Pons (tissue), 1 donor: ENCODE results near the gene P2RX4.
"Not testable (repeated sequence)": the region's sequence is repeated elsewhere in the genome, so short reads cannot be mapped to it uniquely, and the experiment has no call there.

ENCODE experiments used
- DNase-seq: peaks from one replicate; pipeline ENCODE4 v3.0.0-alpha.2; 2016; ENCODE audit warnings: low spot score

P2RX4 gene

DNA sequence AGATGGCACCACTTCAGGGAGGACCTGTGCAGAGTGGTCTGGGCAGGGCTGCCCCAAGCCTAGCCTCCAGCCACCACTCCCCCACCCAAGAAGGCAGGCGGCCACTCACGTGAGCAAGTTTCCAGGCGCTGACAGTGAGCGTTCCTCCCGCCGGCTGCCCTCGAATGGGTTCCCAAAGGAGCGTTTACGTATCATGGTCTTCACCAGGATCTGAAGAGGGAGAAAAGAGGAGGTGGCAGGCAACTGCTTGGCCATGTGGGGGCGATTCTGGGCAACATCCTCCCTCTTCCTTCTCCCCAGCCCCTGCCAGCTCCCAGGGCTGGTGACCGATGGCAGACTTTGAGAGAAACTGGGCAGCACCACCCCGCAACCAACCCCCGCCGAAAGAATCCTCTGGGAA is 35.1 kb downstream of the P2RX4 start:
- DNase-seq: no peak

DNA sequence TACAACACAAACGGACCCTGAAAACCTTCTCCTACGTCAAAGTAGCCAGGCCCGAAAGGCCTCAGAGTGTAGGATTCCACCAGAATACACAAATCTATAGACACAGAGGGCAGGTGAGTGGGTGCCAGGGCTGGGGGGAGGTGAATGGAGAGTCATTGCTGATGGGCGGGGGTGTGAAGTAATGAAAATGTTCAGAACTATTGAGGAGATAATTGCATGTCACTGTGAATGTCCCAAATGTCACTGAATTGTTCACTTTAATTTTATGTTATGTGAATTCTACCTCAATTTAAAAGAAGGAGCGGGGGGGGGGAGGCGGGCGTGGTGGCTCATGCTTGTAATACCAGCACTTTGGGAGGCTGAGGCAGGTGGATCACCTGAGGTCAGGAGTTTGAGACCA is 36.0 kb downstream of the P2RX4 start:
- DNase-seq: no peak

DNA sequence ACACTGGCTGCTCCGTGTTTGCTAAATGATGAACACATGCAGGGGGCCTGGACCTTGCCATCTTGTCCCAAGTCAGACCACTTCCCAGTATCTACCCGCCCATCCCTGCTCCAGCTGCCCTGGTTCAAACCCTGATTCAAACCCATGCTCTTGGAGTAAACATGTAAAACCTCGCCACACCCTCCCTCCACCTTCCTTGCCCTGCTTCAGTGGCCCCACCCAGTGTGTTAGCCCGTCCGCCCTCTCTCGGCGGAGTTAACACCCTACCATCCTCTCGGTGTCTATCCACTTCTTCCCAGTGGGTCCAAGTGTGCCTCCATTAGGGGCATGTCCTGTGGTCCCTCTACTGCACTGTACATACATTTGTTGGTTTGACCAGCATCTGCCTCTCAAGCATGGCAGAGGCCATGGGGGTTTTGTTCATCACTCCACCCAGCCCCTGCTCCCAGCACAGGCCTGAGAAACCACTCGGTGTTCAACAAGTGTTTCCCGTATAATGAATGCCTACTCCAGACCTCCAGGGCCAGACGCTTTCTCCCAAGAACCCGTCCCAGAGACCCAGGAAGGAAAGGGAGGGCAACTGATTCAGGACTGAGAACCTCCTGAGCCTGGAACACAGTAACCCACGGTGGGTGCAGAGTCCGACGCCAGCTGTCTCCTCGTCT is 37.1 kb downstream of the P2RX4 start:
- no peak for DNase-seq

DNA sequence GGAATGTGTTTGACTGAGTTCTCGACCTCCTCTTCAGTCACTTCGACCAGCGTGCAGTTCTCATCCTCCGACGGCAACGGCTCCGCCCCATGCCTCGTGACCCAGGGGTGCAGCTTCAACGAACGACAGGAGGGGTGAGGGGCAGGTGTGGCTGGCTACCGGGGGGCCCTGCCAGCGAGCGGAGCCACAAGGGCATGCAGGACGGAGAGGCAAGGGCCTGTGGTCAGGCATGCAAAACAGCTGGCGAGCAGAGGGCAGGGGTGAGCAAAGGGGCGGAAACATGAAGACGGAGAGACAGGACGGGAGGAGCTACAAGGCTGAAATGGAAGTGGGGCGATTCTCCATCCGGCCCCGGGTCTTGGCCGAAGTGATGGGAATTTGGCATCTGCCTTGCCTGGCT is 38.7 kb downstream of the P2RX4 start:
- no peak for DNase-seq

DNA sequence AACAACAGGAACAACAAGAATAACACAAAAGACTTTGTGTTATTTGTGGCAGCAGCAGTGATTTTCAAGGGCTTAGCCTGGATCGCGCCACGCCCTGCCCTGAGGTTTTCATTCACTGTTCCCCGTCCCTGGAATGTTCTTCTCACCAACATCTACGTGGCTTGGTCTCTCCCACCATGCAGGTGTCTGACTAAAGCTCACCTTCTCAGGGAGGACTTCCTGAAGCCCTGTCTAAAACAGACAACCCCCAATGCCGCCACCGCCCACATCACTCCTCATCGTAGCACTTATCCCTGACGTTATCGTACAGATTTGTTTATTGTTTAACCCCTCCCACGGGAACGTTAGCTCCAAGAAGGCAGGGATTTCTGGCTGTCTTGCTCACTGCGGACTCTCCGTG is 40.4 kb downstream of the P2RX4 start:
- no peak for DNase-seq

DNA sequence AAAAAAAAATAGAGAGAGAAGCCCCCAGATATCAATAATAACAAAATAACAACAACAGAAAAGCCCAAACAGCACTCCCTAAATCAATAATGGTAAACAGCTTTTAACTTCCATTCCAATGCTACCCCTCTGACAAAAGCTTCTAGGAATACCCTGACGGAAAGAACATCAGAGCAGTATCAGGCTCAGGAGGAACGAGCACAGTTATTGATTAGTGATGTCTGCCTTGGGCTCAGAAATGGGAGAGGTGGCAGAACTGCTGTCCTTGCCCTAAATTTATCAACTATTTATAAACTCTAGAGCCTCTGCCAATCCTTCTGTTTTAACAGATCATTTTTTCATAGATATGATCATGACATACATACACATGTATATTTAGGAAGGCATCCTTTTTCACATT is 41.9 kb downstream of the P2RX4 start:
- DNase-seq: no peak

DNA sequence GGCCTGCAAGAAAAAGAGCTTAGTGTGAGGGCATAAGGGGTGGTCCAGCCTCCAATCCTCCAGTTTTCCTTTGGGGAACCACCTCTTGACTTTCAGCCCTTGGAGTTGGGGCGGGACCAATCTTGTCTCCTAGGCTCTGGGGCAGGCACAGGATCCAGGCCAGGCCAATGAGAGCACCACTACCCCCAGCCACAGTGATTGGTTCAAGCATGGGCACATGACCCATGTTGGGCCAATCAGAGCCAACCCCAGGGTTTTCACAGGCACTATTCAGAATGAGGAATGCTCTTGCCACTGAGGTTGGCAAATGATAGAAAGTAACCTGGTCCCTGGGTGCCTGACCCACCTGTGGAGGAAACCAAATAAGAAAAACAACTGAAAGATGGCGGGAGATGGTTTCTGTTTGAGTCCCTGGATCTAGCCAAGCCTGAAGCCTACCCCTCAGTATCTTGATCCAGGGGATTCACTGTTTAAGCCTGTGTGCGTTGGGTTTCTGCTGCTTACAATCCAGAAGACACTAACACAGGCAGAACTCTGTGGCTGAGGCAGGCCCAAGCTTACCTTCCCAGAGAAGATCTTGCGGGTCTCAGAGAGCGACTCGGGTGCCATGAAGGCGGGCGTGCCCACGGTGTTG is 42.9 kb downstream of the P2RX4 start:
- no peak for DNase-seq

DNA sequence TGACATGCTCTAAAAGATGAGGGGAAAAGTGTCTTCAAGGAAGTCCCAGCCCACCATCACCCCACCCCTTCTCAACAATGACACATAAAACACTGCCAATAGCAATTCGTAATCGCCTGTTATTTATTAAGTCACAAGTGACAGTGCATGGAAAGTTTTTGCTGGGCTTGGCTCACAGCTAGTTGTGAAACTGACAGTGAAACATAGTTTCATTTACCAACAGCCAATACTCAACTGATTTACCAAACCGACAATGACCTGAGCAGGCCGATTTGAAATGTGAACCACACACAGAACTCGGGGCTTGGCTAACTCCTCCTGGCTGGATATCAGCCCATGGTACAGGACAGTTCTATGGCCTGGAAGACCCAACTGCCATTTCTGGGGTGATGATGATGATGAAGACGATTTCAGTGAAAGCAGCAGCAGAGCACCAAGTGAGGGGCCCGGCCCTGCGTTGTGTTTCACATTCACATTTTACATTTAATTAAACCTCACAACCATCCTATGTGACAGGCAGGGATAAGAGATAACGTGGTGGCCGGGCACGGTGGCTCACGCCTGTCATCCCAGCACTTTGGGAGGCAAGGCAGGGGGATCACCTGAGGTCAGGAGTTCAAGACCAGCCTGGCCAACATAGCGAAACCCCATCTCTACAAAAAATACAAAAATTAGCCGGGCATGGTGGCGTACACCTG is 43.9 kb downstream of the P2RX4 start:
- no peak for DNase-seq

DNA sequence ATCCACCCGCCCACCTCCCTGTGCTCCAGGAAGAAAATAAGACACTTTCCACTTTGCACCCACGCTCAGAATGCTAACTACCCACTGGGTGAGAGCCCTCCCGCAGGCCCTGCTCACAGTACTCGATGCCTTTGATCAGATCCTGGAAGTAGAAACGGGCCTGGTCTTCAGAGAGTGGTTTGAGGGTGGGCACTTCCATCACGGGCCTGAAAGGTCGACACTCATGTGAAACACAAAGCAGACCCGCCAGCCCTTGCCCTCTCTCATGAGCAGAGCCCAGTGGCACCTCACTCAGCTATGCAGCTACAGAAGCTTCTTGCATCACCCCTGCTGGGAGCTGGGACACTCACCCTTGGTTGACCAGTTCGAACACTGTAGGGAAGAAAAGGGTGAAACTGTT is 45.5 kb downstream of the P2RX4 start:
- no peak for DNase-seq

DNA sequence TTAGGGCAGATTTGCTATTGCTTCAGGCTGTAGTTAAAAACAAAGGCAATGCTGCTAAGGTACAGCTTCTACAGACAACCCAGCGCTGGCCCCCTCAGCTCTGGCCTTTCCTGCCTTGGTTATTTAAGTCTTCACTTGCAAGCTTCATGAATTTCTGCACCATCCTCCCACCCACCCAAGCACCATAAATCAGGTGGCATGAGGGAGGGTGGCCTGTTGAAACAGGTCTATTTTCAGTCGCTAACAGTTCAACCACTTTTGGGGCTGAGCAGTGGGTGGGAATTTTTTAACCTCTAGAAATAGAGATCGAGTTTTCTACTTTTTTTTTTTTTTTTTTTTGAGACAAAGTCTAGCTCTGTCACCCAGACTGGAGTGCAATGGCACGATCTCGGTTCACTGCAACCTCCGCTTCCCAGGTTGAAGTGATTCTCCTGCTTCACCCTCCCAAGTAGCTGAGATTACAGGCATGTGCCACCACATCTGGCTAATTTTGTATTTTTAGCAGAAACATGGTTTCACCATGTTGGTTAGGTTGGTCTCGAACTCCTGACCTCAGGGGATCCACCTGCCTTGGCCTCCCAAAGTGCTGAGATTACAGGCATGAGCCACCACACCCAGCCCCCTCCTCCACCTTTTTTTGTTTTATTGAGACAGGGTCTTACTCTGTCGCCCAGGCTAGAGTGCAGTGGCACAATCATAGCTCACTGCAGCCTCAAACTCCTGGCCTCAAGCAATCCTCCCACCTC is 47.9 kb downstream of the P2RX4 start:
- not testable (repeated sequence) for DNase-seq

DNA sequence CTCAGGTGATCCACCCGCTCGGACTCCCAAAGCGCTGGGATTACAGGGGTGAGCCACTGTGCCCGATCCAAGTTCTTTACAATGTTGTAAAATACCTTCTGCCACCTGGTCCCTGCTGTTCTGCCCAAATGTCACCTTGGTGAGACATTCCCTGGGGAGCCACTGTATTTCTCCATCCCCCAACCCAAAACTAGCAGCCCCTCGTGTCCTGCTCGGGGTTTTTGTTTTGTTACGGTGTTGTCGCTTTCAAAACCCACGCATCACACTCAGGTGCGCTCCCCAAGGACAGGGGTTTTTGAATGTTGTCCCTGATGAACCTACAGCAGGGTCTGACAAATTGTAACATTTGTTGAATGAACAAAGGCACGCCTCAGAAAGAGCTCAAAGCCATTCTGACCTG is 49.1 kb downstream of the P2RX4 start:
- no peak for DNase-seq

DNA sequence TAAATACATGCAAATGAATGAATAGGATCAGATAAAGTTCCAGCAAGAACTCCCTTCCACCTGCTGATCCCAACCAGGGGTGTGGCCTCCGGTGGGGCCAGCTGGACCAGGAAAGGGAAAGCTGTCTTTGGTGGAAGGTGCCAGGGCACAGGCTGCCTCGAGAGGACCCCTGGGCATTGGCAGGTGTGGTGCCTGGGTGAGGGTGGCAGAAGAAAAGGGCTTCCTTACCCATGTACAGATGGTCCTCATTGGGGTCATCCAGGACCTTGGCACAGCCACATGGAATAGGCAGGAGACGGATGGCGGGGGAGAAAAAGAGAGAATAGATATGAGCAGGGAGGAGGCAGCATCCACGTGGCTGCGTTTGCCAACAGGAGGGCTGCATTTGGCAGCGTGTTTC is 50.2 kb downstream of the P2RX4 start:
- no peak for DNase-seq

DNA sequence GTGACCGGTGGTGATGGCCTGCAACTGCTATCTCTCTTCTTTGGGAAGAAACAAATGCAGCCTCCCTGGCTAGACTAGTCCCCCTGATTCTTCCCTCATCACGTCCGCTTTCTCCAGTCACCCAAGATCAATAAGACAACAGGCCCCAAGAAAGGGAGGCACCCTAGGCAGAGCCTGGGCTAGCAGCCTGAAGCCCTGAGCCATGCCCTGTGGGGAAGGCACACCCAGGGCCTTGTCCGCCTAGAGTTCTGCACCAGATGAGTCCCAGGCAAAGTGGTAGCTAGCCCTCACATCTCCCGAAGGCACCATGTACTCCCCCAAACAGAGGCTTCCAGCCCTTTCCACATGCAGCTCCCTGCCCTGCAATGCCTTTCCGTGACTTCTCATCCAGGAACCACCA is 51.5 kb downstream of the P2RX4 start:
- DNase-seq: no peak

DNA sequence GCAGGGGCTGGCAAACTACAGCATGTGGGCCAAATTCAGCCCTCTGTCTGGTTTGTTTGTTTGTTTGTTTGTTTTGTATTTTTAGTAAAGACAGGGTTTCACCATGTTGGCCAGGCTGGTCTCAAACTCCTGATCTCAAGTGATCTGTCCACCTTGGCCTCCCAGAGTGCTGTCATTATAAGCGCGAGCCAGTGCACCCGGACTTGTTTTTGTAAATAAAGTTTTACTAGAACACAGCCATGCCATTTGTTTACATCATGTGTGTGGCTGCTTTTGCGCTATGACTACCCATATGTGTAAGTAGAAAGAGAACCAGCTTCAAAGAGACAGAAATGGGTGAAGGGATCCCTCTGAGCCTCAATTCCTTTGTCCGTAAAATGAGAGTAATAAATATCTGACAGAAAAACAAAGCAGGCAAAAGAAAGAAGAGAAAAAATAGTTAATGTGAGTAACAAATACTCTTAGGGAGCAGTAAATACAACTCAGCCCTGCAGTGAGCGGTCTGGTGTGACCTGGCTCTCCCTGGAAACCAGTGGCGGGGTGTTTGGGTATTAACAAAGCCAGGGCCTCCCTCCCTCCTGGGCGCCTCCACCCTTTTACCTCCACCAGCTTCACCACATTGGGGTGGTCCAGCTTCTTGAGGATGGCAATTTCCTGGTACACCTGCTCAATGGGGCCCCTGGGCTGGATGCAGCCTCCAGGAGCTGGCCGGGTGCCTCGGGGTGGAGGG is 53.4 kb downstream of the P2RX4 start:
- DNase-seq: no peak

DNA sequence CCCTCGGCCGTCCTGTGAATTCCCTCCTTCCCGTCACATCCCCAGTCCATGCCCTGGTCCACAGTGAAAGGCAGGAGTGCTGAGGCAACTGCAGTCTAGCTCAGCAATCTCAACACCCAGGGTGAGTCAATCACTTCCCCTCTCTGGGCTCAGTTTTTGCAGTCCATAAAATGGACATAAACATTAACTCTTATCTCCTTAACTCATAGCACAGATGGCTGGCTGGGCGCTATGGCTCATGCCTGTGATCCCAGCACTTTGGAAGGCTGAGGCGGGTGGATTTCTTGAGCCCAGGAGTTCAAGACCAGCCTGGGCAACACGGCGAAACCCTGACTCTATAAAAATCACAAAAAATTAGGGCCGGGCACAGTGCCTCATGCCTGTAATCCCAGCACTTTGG is 54.2 kb downstream of the P2RX4 start:
- DNase-seq: no peak

DNA sequence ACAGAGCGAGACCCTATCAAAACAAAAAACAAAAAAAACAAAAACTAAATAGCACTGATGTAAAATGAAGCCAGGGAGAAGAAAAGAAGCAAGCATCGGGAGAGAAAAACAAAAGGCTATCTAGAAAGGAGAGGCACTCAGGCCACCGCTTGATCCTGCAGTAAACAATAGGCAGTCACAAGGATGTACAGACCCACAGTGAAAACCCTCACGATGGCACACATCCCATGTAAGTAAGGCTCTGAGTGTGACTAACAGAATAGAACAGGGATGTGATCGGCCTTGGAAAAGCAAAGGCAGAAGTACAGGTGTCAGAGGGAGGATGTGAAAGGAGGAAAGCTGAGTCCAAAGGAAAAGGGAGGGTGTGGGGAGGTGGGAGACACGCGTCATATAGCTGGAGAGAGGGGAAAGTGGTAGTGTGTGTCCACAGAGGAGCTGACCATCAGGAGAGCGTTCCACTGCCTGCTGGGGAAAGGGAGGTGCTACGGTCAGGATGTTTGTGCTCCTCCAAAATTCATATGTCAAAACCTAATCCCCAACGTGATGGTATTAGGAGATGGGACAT is 55.1 kb downstream of the P2RX4 start:
- peak; percentile 75 for DNase-seq

DNA sequence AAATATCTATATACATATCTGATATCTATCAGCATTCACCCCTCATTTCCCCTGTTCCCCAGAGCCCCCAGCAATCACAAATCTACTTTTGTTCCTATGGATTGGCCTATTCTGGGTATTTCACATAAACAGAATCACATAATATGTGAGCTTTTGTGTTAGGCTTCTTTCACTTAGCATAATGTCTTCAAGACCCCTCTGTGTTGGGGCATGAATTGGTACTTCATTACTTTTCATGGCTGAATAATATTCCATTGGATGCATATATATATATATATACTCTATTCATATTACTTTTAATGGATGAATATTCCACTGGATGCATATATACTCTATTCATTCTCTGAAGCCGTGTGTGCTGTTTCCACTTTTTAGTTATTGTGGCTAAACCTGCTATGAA is 57.9 kb downstream of the P2RX4 start:
- no peak for DNase-seq

DNA sequence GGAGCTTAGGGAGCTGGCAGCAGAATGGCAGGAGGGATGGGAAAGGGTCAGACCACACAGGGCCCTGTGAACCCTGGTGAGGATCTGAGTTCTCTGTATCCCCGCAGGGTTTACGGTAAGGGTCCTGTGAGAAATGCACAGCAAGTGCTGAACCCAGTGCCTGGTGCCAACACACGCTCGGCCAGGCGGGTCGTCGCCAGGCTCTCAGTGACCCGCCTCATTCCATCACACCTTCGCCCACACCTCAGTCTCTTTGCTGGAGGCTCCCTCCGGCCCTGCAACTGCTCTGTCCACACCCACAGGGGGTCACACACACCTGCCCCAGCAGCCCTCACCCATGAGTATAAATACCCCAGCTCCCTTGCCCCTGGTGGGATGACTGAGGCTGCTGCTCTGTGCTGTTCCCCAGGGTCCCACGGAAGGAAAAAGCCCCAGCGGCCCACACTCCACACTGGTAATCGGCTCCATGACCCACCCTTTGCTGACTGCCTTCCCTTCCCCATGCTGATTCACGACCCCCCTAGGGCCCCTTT is 63.5 kb downstream of the P2RX4 start:
- no peak for DNase-seq

DNA sequence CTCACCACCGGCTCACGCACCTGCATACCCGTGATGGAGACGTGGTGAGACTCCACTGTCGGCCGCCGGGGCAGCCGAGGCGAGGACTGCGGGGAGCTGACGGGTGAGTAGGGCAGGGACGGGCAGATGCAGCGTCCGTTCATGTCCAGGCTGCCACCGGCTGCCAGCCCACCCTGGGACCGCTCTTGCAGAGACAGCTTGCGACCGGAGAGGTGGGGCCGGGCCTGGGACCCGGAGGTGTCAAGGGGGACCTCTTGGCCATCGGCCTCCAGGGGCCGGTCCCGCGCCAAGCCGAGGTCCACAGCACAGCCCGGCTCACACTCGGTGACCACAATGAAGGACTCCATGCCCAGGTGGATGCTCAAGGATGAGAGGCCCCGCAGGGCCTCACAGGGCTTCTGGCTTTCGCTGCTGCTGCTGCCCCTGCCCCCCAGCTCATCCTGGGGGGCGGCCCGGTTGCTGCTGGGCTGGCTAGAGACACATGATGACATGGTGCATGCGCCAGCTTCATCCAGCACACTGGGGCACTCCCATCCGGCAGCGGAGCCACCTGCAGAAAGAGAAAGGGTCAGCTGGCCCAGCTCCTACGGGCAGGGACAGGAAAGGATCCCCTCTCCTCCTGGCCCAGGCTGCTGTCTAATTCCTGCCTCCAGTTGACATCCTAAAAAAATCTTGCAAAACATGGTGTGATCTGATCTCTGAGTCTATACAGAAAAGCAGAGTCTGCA is 64.3 kb downstream of the P2RX4 start:
- no peak for DNase-seq

DNA sequence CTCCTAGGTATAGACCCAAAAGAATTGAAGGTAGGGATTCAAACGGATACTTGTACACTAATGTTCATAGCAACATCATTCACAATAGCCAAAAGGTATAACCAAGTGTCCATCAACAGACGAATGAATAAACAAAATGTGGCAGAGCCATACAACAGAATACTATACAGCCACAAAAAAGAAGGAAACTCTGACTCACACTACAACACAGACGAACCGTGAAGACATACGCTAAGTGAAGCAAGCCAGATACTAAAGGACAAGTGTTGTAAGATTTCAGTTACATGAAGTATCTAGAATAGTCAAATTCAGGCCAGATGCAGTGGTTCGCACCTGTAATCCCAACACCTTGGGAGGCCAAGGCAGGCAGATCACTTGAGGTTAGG is 67.4 kb downstream of the P2RX4 start:
- no peak for DNase-seq
